GM12874 (cell line): ENCODE measurements around the gene IFT57.

Experiments used
- CTCF ChIP-seq: IDR thresholded peaks from 2 replicates; pipeline ENCODE4 v1.5.1; 2011; ENCODE audit warnings: low read depth, mild to moderate bottlenecking, control low read depth, low read length, moderate library complexity; ENCODE audit not compliant: insufficient read depth

IFT57 gene

DNA sequence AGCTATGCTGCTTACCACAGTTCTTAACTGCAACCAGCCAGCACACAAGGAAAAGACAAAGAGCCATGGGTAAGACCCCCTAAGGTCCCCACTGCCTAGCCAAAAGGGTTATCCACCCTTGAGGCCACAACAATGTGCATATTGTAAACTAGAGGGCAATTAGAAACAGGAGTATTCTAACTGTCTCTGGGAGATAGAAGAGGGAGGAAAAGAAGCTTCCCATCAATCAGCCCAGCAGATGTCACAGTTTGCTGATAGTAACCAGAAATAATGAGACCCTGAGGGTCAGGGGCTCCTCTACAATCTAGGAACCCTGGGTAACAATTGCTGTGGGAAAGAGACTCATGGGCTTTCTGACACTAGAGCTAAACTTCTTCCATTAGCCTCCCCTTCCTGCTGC is 20.6 kb upstream of the IFT57 start:
- no peak for TF ChIP-seq CTCF

- no peak for TF ChIP-seq CTCF
Measured at GRCh38 chr3:108241721-108242120, 19.5 kb upstream of the IFT57 start.

- TF ChIP-seq CTCF: no peak
Measured at GRCh38 chr3:108241146-108241545, 18.9 kb upstream of the IFT57 start.

- TF ChIP-seq CTCF: no peak
Measured at GRCh38 chr3:108239082-108239481, 16.9 kb upstream of the IFT57 start.

- no peak for TF ChIP-seq CTCF
Measured at GRCh38 chr3:108235290-108235689, 13.1 kb upstream of the IFT57 start.

- no peak for TF ChIP-seq CTCF
Measured at GRCh38 chr3:108234387-108234957, 12.2 kb upstream of the IFT57 start.

DNA sequence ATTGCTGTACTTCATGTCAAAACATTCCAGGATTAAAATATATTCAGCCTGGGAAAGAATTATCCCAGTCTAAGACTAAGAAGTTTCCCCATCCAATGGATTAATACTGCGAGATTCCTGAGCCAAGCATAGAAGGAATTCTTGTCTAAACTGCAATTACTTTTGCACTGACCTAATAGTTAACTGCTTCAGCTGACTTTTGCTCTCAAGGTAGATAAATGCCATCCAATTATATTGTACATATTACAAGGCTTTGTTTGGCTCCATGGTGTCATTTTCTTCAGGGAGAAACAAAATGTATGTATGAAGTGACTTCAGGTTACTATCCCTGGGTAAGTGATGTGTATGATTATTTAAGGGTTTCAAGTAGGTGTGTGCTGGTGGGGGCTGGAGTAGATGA is 6.1 kb upstream of the IFT57 start:
- no peak for TF ChIP-seq CTCF

DNA sequence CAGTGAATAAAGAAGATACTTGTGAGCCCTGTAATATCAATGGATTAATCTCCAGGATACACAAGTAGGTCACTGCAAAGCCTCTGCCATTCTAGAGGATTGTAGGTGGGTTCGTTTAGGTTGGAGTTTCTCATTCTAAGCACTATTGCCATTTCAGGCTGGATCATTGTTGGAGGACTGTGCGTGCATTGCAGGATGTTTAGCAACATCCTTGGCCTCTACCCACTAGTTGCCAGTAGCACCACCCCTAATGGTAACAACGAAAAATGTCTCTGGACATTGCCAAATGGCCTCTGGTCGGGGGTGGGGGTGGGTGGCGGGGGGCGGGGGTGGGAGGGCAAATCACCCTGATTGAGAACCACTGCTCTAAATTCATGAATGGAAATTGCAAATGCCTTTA is 4.9 kb upstream of the IFT57 start:
- TF ChIP-seq CTCF: no peak
